DMS53 treated with DMSO at 0.1 percent for 48 hours (cell line): ENCODE data around the gene ANAPC2.

Source experiments
- DNase-seq: peaks from one replicate; lab custom pipeline; 2025; ENCODE audit not compliant: unreplicated experiment; lab: John Stamatoyannopoulos, UW

Gene ANAPC2

DNA sequence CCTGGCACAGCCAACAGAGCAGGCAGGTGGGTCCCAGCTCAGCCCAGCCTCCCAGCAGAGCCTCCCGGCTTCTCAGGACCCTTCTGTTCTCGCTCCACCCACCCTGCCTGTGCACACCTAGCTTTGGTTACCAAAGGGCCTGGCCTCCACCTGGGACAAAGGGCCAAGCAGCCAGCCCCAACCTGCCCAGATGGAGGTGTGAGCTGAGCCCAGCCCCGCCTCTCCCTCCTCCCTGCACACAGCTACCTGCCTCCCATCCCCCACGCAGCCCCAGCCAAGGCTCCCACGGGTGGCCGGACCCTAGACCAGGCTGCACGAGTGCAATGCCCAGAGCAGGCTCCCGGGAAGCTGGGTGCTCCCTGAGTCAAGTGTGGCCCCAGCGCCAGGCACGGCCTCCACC, 6.5 kb upstream of the ANAPC2 start:
- DNase-seq: peak; percentile 59

DNA sequence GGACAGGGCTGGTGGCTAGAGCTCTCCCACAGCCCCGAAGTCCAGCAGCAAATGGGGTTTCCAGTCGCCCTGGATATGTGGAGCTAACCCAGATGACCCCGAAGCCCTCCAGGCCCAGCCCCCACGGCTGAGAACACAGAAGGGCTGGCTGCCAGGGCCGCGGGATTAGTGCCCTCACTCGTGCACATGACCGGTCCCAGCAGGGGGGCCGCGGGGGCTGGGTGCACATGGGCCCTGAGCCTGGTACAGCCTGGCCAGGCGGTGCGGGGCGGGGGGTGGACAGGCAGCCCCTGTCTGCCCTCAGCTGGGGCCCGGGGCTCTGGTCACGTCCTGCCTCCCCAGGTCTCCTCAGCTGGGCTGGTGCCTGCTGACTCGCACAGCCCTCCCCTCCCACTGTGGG, 6.0 kb upstream of the ANAPC2 start:
- DNase-seq: no peak

DNA sequence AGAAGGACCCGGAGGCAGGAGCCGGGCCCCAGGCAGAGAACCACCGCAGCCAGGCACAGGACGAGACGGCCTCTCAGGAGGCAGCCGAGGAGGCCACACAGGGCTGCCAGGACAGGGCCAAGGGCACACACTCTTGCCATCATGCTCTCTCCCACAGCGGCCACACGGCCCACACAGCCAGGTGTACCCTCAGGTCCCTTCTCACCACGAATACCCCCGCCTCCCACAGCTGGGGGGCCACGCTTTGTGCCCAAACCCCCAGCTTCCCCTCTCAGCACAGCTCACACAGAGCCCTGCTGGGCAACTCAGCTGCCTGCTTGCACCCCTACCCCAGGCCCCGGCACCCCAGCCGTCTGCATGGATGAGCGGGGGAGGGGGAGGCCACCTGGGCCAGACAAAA, 5.4 kb upstream of the ANAPC2 start:
- no peak for DNase-seq

DNA sequence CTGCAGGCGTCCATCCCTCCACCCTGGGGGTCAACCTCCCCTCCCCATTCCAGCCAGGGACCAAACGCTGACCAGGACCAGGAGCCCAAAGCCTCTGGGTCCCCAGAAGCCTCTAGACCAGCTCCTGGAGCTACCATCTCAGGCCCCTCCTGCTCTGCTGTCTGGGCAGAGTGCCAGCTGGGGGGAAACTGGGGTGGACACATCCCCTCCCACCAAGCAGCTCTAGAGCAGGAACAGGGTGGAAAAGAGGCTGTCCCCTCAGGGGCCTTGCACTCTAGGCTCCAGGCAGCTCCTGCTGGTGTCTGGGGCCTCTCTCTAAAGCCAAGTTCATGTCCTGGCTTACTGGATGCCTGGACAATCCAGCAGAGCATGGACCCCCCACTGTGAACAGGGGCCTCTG, 4.5 kb upstream of the ANAPC2 start:
- DNase-seq: no peak

DNA sequence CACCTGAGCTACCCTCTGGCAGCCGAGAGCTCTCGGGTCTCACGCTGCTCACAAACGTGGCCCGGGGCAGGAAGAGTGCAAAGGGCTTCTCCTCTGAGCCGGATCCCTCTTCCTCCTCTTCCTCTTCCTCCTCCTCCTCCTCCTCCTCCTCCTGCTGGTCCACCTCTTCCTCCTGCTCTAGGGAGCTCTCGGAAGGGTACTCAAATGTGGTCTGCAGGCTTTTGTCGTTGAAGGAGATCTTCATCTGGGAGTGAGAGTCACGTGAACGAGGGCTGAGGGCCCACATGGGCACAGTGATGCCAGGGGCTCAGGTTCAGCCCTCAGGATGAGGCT, 4.1 kb upstream of the ANAPC2 start:
- no peak for DNase-seq

DNA sequence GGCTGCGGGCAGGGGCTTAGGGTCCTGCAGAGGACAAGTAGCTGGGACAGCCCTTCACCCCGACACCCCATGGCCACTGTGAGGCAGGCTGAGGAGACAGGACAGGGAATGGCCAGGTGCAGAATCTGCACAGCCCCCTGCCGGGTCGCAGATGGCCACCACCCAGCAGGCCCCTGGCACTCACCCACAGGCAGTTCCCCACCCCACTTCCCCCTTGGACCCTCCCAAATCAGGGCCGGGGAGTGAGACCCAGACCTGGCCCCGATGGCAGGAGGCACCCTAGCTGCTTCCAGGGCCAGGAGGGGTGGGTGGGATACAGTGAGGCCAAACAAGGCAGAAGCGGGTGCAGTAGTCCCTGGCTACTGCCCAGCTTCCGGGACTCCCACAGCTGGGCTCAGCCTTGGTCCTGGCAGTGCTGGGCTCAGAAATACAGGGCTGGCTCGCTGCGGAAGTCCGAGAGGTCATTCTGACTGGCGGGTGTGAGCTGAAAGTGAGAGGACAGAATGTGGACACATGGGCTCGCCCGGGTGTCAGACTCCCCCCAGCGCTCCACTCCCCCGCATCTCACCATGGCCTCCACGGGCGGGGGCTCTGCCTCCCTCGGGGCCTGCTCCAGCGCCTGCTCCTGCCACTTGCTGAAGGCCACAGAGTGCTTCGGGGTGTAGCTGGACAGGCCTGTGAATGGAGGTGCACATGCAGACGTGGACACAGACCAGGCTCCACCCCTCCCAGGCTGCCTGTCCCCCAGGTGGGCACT, 3.5 kb upstream of the ANAPC2 start:
- DNase-seq: no peak

DNA sequence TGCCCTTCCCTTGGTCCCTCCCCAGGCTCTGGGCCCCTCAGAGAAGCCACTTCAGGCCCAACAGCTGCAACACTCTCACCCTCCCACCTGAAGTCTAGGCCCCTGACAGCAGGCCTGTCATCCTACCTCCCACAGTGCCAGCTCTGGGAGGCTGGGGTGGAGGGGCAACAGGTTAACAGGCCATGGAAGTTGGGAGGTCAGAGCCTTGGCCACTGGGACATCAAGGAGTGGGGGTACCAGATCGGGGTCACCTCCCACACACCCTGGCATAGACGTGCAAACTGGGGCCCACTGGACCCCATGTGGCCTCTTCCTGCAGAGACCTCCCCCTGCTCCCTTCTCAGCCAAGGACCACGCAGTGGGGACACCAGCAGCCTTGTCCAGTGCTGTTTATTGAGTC, 2.9 kb upstream of the ANAPC2 start:
- no peak for DNase-seq

DNA sequence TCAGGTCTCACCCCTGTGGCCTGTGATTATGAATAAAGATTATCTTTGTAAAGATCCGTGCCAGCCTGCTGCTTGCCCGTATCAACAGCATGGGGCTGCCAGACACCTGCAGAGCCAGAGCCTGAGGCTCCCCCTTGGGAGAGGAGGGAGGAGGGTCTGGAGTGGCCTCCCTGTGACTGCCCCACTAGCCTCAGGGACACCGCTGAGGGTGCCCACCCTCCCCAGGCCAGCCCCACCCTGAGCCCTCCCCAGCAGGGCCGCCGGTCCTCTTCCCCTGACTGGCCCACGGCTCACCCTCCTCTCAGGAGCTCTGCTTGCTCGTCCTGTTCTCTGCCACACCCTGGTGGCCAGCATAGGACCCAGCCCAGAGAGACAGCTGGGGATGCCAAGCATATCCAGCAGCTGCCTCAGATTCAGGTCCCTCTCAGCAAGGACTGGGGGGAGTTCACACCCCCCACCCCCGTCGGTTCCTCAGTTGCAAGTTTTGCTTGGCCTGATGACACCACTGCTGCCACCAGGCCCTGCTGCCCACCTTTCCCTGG, 2.0 kb upstream of the ANAPC2 start:
- peak; percentile 33 for DNase-seq

DNA sequence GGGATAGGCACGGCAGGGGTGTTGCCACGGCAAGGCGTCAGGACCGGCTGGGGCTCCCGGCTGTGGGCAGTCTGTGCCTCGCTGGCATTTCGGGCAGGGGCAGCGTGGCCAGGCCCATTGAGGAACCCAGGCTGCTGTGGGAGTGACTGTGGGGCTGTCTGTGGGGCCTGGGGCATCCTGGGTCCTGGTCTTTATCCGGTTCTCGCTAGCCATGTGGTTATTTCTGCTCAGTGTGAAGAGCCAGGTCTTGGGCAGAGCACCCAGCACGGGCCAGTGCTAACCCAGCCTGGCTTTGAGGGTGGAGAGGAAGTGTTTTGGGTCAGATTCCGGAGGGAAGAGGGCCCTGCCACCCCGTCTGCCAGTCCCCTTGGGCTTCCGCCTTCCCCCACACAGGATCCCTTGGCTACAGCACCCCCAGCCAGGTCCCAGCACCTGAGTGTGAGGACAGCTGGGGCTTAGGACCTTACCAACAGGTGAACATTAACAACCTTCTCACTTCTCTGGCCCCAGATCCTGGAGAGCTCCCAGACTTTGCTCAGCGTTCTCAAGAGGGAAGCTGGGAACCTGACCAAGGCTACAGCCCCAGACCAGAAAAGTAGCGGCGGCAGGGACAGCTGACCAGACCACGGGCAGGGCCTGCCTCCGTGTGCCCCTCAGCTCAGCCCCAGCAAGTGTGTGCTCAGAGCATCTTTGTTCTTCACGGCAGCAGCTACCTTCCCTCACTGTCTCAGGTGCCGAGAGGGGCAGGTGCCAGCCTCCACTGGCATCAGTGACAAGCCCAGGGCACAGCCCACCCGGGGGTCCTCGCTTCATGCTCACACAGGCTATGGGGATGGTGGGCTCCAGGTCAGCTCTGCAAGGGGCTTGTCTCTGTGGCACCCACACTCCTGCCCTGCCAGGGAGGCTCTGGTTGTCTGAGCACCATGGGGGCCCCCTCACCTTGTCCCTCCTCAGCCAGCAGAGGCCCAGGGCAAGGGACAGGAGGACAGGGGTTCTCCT, 1.2 kb upstream of the ANAPC2 start:
- no peak for DNase-seq

DNA sequence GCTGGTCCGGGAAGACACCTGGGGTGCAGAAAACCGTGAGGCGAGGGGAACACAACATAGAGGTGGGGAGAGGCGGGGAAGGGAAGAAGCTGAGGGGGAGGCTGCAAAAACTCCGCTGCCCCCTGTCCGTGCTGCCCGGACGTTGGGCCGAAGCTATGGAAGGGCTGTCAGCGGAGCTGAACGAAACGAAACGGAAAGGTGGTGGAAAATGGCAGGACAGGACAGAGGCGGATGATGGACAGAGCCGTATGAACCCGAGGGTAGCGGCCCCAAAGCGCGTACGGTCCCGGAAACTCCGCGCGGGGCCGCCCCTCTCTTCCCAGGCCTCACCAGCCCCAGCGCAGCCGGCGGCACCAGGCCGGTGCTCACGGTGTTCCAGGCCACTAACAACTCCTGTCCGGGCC, 272 bp downstream of the ANAPC2 start:
- DNase-seq: no peak

DNA sequence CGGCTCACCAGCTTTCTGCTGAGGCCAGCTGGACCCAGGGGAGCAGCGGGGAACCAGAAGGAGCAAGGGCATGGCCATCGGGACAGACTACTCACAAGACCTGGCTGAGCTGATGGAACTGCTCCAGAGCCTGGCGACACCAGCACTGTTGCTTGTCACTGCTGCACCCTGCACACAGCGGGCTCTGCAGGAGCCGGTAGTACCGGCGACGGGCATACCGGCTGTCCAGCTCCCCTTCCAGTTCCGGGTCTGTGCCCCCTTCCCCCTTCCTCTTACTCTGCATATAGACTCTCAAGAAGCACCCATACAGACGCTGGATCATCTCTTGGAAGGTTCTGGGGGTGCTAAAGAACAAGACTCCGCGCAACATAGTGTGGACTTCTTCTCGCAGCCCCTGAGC, 974 bp downstream of the ANAPC2 start:
- no peak for DNase-seq

DNA sequence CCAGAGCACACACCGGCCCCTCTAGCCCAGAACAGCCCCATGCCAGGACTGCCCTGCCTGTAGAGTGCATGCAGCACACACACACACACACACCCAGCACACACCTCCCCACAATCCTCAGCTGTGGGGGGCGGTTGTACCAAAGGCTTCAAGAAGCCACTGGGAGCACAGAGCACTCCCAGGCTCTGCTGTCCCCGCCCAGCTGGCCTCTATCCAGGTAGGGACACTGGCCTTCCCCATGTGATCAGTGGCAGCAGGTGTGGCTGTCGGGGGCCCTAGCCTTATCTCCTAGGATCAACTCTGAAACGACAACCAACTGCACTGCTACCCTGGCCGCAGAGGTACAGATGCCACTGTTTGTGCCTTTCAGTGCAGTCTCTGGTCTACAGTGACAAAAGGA, 2.0 kb downstream of the ANAPC2 start:
- DNase-seq: no peak

DNA sequence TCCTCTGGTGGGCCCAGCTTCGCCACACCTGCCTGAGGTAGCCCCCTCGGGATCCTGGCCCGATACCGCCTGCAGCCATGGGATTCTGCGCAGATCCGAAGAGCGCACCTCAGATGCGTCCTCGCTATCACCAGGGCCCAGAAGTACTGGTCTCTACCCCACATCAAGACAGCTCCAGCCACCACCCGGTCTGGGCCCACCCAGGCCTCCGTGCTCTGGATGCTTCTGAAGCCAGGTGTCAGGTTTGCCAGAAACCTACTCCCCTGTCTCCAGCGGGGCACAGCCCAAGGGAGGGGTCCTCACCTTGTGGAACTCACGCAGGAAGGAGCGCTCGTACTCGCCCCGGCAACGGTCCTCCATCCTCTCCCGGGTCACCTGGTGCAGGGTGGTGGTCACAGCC, 2.4 kb downstream of the ANAPC2 start:
- no peak for DNase-seq

DNA sequence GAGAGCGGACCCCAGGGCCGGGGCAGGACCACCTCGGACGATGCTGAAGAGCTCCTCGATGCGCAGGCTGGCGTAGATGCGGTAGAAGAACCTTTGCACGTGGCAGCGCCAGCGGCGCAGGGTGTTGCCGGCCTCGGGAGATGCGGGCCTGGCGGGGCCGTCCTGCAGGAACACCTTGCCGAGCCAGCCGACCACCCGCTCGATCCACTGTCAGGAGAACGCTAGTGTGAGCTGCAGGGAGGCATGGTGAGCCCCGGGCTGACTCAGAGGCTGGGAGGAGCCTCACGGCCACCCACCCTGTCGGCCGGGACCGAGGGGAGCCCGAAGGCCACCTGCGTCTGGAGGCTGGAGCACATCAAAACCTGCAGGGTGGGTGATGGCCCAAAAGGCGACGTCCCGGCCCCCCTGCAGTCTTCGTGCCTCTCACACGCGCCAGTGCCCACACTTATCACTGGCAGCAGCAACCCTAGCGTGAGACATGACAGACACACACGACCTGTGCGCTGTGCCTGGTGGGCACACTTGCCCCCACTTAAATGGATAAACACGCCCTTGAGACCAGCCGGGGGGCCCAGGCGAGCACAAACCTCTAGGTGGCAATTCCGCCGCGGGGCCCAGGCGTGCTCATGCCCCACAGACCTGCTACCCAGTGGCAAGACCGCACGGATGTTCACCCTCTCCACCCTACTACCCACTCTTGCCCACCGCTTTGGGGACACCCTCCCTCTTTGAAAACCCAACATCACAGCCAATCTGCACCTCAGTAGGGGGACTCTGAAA, 3.3 kb downstream of the ANAPC2 start:
- DNase-seq: no peak

DNA sequence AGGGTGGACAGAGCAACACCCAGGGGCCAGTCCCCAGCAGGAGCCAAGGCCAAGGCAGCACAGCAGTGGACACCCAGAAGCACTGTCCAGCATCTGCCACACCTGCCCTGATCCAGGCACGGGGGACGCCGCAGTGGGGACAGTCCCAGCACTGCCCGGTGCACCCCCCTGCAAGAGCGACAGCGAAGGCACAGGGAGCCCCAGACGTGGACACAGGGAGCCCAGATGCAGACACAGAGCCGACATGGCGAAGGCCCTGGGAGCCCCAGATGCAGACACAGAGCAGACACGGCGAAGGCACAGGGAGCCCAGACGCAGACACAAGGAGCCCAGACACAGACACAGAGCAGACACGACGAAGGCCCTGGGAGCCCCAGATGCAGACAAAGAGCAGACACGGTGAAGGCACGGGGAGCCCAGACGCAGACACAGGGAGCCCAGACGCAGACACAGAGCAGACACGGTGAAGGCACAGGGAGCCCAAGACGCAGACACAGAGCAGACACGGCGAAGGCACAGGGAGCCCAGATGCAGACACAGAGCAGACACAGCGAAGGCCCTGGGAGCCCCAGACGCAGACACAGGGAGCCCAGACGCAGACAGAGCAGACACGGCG, 4.3 kb downstream of the ANAPC2 start:
- DNase-seq: no peak

DNA sequence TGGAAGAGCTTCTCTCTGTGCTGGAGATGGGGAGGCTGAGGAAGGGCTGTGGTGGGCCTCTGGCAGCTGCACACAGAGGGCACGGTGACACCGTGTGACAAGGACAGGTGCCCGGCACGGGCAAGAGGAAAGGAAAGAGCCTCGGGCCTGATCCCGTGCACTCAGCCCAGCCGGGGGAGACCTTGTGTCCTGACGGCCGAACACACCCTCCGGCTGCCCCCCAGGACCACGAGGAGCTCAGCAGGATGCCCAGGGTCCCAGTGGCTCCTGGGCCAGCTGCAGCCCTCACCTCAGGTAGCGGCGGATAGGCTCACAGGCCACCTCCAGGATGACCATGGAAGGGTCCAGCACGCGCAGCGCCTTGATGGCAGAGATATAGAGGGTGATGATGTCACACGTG, 5.5 kb downstream of the ANAPC2 start:
- no peak for DNase-seq

DNA sequence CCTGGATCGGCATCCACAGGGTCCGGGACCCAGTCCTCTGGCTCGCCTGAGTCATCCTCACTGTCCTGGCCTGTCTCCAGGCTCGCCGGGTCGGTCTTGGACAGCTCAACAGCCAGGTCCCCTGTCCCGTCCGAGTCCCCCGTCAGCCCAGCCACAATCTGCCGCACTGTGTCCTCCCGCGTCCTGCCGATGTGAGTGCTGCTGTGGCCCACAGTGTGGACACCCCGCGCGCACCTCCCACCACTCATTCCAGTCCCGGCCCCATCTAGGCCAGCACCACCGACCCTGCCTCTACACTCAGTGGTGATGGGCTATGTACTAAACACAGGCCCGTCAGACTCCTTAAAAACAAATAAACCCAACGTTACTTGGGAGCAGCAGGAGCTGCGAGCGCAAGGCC, 6.7 kb downstream of the ANAPC2 start:
- no peak for DNase-seq

DNA sequence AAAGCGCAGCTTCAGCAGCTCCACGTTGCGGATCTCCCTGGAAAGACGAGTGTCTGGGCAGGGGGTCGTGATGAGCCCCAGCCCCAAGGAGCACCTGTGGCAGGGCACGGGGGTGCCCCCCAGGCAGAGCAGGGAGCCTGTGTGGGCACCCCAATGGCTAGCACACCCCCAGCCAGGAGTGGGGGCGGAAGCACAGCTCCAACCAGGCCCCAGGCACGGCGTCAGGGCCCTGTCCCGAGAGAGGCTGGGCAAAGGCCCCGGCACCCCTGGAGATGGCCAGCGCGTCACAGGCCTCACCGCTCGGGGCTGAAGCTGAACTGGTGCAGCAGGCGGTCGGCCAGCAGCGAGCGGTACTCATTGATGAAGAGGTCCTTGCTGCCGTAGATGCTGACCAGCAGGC, 7.9 kb downstream of the ANAPC2 start:
- DNase-seq: no peak

DNA sequence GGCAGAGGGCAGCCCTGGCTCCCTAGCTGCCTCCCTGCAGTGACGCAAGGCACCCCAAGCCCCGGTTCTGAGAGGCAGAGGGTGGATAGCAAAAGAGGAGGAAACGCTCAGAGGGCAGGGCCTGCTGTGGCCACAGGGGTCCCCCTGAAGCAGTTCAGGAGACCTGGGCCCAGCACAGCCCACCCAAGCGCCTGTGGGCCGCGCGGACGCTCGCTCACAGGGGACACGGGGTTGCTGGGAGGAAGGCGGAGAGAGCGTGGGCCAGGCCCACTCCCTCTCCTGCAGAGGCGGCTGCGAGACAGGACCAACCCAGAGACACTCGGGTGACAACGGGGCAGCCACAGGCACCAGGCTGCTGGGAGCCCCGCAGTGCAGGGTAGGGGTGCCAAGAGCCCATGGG, 8.6 kb downstream of the ANAPC2 start:
- no peak for DNase-seq

DNA sequence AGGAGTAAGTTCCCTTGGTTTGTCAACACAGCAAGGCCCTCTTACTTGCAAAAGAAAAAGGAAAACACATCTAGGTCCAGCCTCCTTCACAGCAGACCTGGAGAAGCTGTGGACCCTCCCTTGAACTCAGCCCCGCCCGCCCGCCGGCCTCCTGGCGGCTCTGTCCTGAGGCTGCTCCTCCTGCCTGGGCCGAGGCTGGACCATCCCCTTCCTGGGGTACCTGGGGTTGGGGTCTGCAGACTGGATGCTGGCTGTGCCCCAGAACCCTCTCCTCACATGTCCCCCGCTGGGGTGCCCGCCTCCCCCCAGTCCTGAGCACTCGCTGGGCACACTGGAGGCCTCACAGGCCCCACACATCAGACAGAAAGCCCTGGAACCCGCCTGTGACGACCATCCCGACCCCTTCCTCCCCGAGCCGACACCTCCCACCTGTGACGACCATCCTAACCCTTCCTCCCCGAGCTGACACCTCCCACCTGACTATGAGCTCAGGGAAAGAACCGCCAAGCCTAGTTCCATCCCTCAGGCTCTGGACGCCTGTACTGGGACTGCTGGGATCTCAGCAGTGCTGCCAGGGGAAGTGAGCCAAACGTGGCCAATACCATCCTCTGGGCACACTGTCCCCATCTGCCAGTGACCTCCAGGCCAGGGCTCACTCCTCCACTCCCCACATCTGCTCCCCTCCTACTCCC, 9.3 kb downstream of the ANAPC2 start:
- DNase-seq: no peak
